NCI-H82 treated with DMSO at 0.1 percent for 48 hours (cell line): ENCODE results near the gene ANKIB1.
"Not testable (repeated sequence)": the region's sequence is repeated elsewhere in the genome, so short reads cannot be mapped to it uniquely, and the experiment has no call there.

Source experiments
- DNase-seq: peaks from one replicate; lab custom pipeline; 2025; ENCODE audit not compliant: unreplicated experiment; lab: John Stamatoyannopoulos, UW

The ANKIB1 gene

DNA sequence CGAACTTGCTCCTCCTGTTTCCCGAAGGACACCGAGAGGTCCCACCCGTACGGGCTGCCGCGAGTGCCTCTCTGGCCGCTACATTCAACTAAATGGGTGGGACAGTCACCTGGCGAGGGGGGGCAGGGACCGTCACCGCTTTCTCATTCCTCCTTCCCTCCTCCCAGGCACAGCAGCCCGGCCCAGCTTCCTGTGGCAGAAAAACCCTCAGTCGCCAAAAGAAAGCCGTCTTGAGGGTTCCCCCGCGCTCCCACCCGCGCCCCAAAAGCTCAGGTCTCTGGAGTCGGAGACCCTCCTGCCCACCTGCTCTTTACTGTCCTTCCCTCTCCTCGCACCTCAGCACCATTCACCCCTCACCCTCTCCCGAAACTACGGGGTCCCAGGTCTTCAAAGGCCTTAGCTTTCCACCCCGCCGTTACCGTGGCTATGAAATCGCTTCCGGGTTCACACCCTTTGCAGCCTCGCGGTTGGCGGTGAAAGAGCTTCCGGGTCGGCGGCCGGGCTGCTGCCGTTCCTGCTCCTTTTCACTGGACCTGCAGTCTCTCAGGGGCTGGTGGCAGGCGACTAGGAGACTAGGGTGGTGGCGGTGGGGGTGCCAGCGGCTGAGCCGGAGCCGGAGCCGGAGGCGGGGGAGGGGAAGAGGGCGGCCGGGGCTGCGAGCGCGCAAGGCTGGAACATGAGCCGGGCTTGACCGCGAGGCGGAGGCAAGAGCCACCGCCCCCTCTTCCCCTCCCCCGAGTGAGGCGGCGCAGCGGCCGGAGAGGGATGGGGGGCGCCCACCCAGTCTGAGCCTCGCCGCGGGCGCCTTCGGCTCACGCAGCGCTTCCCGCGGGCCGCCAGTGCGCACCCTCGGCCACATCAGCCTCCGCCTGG is at the start of gene ANKIB1, which contains the start of gene KRIT1:
TSS of gene ANKIB1 (plus strand) at position 488 of the 873 bp plus-strand sequence. CDS start 49,005 bp downstream, outside the sequence.
TSS of gene KRIT1 (minus strand) at position 428 of the 873 bp plus-strand sequence. CDS start 3,779 bp downstream, outside the sequence.
- peak; percentile 64 for DNase-seq

GRCh38 chr7:92200791-92201190 is 45.0 kb upstream of the ANKIB1 start:
- no peak for DNase-seq

DNA sequence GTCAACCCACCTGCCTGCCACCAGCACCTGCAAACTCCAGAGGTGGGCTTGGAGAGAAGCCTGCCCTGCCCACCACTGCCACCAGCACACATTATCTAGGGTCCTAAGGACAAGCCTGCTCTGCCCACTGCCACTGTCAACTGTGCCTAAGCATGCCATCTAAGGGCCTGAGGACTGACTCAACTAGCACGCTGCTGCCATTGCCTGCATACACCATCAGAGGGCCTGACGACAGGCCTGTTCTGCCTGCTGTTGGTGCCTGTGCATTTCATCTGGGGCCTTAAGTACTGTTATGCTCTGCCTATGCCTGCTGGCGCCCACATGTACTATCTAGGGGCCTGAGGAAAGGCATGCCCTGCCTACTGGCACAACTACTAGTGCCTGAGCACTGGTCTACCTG is 39.8 kb upstream of the ANKIB1 start:
- DNase-seq: no peak

- no peak for DNase-seq
Observed at GRCh38 chr7:92206672-92207071, 39.1 kb upstream of the ANKIB1 start.

GRCh38 chr7:92221766-92222165 is 24.0 kb upstream of the ANKIB1 start:
- DNase-seq: no peak

GRCh38 chr7:92226981-92227380 is 18.8 kb upstream of the ANKIB1 start:
- DNase-seq: no peak

- no peak for DNase-seq
Observed at GRCh38 chr7:92228100-92228499, 17.7 kb upstream of the ANKIB1 start.

DNA sequence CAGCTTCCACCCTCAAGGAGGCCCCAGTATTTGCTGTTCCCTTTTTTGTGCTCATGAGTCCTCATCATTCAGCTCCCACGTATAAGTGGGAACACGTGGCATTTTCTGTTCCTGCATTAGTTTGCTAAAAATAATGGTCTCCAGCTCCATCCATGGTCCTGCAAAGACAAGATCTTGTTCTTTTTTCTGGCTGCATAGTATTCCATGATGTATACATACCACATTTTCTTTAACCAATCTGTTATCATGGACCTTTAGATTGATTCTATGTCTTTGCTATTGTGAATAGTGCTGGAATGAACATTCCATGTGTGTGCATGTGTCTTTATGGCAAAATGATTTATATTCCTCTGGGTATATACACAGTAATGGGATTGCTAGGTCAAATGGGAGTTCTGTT is 17.0 kb upstream of the ANKIB1 start:
- DNase-seq: no peak

- no peak for DNase-seq
Observed at GRCh38 chr7:92230547-92230946, 15.2 kb upstream of the ANKIB1 start.

DNA sequence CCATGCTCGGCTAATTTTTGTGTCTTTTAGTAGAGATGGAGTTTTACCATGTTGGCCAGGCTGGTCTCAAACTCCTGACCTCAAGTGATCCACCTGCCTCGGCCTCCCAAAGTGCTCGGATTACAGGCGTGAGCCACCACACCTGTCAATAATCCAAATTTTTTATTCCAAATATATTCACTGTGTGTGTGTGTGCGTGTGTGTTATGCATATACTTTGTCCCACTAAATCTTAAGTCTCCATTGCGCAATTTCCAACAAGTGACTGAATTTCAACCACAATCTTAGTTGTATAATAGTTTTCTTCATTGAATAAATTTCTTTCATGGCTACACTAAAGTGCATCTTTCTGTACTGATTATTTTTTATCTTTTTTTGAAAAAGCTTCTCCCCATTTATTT is 2.8 kb upstream of the ANKIB1 start:
- no peak for DNase-seq

DNA sequence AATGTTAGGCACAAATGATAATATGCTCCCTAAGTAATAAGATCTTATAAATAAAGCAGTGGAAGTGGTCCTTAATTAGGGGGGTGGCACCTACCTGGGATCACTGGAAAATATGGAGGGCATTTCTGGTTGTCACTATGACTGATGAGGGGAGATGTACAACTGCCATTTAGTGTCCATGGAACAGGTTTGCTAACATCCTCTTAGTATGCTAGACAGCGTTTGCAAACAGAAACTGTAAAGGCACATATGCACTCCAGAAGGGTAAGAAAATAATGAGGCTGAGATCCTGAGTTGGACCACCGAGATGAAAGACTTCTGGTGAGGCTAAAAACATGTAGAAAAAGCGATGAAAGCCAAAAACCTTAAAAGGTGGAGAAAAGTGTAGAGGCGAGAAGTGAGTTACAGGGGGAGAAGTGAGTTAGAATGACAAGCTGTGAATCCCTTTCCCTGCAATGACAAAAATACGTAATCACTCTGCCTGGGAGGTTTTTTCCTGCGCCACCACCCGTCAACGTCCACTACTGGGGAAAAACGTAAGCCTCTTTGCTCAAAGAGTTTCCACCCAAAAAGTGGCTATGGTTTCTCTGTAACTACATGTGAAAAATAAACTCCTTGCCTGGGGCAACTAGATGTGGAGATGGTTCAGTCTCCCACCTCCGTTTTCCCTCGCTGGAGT is 827 bp upstream of the ANKIB1 start:
- no peak for DNase-seq

GRCh38 chr7:92246360-92247101 is 757 bp downstream of the ANKIB1 start:
- no peak for DNase-seq

DNA sequence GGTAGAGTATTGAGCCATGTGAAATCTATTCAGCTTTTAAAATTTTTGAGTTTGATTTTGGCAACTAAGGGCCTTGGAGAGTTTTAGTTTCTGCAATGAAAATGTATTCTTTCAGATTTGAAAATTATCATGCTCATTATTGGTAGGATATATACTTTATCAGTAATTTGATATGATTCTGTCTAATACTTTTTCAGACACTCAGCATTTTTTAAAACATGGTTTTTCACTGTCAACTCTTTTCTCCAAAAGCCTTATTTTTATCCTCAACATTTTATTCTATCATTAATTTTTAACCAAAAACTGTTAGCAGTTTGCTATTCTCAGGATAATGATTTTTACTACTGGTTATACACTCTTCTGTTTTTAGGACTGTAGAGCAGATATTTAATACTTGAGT is 4.8 kb downstream of the ANKIB1 start:
- DNase-seq: no peak

- DNase-seq: no peak
Observed at GRCh38 chr7:92251181-92251580, 5.4 kb downstream of the ANKIB1 start.

GRCh38 chr7:92253251-92253650 is 7.5 kb downstream of the ANKIB1 start:
- no peak for DNase-seq

DNA sequence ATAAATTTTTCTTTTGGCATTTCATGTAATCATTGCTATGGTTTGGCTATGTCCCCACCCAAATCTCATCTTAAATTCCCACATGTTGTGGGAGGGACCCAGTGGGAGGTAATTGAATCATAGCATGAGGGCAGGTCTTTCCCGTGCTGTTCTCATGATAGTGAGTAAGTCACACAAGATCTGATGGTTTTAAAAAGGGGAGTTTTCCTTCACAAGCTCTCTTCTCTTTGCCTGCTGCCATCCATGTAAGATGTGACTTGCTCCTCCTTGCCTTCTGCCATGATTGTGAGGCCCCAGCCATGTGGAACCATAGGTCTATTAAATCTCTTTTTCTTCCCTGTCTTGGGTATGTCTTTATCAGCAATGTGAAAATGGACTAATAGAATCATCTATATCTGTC is 9.0 kb downstream of the ANKIB1 start:
- not testable (repeated sequence) for DNase-seq

DNA sequence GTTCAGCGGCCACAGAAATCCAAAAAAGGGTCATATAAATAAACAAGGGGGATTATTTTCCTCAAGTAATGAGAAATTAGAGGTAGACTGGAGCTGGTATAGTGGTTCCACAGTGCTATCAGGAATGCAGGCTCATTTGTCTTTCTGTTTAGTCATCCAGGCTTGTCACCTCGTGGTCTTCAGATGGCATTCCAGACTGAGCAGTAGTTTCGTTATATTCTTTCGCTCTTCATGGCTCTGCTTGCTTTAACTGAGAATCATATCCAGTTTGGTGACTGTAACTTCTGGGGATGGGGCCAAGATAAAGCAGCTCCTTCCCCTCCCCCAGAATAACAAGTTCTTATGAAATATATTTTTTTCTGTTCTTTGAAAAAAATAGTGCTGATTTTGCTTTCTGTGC is 9.5 kb downstream of the ANKIB1 start:
- no peak for DNase-seq

GRCh38 chr7:92259062-92259461 is 13.3 kb downstream of the ANKIB1 start:
- no peak for DNase-seq

DNA sequence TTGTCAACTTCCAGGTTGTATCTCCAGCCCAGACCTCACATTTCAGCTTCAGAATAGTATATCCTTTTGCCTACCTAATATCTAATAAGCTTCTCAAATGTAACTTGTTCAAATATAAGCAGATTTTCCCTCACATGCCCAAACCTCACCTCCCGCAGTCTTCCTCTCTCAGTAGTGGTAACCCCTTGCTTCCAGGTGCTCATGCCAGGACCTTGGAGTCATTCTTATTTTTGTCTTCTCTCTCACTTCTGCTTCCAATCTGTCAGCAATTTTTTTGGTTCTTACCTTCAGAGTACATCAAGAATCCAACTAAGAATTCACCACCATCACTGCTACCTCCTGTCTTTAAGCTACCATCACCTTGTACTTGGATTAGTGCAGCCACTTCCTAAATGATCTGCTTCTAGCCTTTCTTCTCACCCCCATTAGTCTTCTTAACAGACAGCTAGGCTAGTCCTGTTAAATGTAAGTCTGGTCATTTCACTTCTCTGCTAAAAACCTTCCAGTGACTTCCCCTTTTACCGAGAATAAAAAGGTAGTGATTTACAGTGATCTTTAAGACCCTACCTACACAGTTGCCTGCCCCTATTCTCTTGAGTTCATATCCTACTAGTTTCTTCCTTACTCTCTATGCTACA is 14.0 kb downstream of the ANKIB1 start:
- no peak for DNase-seq

DNA sequence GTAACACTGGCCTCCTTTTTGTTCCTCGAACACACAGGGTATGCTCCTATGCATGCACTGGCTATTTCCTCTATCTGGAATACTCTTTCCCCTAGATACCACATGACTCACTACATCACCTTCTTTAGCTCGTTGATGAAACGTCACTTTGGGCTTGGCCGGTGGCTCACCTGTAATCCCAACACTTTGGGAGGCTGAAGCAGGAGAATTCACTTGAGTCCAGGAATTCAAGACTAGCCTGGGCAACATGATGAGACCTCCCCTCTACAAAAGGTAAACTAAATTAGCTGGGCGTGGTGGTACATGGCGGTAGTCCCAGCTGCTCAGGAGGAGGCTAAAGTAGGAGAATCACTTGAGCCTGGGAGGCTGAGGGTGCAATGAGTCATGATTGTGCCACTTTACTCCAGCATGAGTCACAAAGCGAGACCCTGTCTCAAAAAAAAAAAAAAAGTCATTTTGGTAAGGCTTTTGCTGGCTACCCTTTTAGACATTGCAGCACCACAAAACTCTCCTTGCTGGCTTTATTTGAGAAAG is 14.5 kb downstream of the ANKIB1 start:
- DNase-seq: no peak
